ENCODE data around the gene ZSWIM6.

ZSWIM6 gene

GRCh38 chr5:61332358-61332749 is 296 bp downstream of the ZSWIM6 start:
- DNase-seq, result no peak

GRCh38 chr5:61332851-61333320 is 828 bp downstream of the ZSWIM6 start:
- DNase-seq, result peak; percentile 78

GRCh38 chr5:61333321-61333953 is 1.4 kb downstream of the ZSWIM6 start:
- DNase-seq, result peak; percentile 89

- peak; percentile 61 for DNase-seq
Measured at GRCh38 chr5:61333954-61334867, 2.2 kb downstream of the ZSWIM6 start.

- no peak for DNase-seq
Measured at GRCh38 chr5:61334868-61335615, 3.0 kb downstream of the ZSWIM6 start.

- no peak for DNase-seq
Measured at GRCh38 chr5:61339764-61340163, 7.7 kb downstream of the ZSWIM6 start.

- DNase-seq, result no peak
Measured at GRCh38 chr5:61340775-61341361, 8.8 kb downstream of the ZSWIM6 start.

- DNase-seq, result no peak
Measured at GRCh38 chr5:61342071-61342501, 10.0 kb downstream of the ZSWIM6 start.

GRCh38 chr5:61344187-61344944 is 12.3 kb downstream of the ZSWIM6 start:
- no peak for DNase-seq

GRCh38 chr5:61346511-61346910 is 14.5 kb downstream of the ZSWIM6 start:
- DNase-seq, result no peak

- no peak for DNase-seq
Measured at GRCh38 chr5:61347080-61347479, 15.0 kb downstream of the ZSWIM6 start.

- DNase-seq, result no peak
Measured at GRCh38 chr5:61348447-61348846, 16.4 kb downstream of the ZSWIM6 start.

GRCh38 chr5:61349935-61350334 is 17.9 kb downstream of the ZSWIM6 start:
- DNase-seq, result no peak

- DNase-seq, result no peak
Measured at GRCh38 chr5:61350535-61350934, 18.5 kb downstream of the ZSWIM6 start.

GRCh38 chr5:61351733-61352132 is 19.7 kb downstream of the ZSWIM6 start:
- DNase-seq, result no peak

GRCh38 chr5:61352180-61352579 is 20.1 kb downstream of the ZSWIM6 start:
- no peak for DNase-seq

- DNase-seq, result no peak
Measured at GRCh38 chr5:61352612-61353156, 20.6 kb downstream of the ZSWIM6 start.

GRCh38 chr5:61353293-61353692 is 21.2 kb downstream of the ZSWIM6 start:
- DNase-seq, result no peak

- no peak for DNase-seq
Measured at GRCh38 chr5:61354199-61354598, 22.1 kb downstream of the ZSWIM6 start.

- DNase-seq, result no peak
Measured at GRCh38 chr5:61357745-61358144, 25.7 kb downstream of the ZSWIM6 start.

- DNase-seq, result no peak
Measured at GRCh38 chr5:61362796-61363368, 30.8 kb downstream of the ZSWIM6 start.
